Endothelial cell (in vitro differentiated cells): ENCODE measurements around the gene LYST. TPM values are rescaled to one million over a fixed set of nuclear protein-coding genes. Genes with fewer than 3 reads are reported as not detected.
A peak's percentile ranks its signal among the peaks of the same experiment; 100 is the strongest.
"Not testable (repeated sequence)": the region's sequence is repeated elsewhere in the genome, so short reads cannot be mapped to it uniquely, and the experiment has no call there.

Source experiments
- DNase-seq: peaks from one replicate; pipeline ENCODE4 v3.0.0; 2021; ENCODE audit warnings: low spot score
- H3K27ac Mint-ChIP-seq: one replicate; pipeline ENCODE4 v1.8.0; 2021; ENCODE audit warnings: mixed read lengths, inconsistent platforms; ENCODE audit not compliant: unreplicated experiment
- H3K27me3 Mint-ChIP-seq: one replicate; pipeline ENCODE4 v1.8.0; 2021; ENCODE audit warnings: mild to moderate bottlenecking, moderate library complexity, mixed read lengths, inconsistent platforms; ENCODE audit not compliant: unreplicated experiment
- H3K36me3 Mint-ChIP-seq: one replicate; pipeline ENCODE4 v1.8.0; 2021; ENCODE audit warnings: mild to moderate bottlenecking, low read depth, mixed read lengths, inconsistent platforms; ENCODE audit not compliant: unreplicated experiment
- H3K4me1 Mint-ChIP-seq: one replicate; pipeline ENCODE4 v1.8.0; 2021; ENCODE audit warnings: mild to moderate bottlenecking, mixed read lengths, inconsistent platforms; ENCODE audit not compliant: unreplicated experiment
- H3K4me3 Mint-ChIP-seq: one replicate; pipeline ENCODE4 v1.8.0; 2021; ENCODE audit warnings: mild to moderate bottlenecking, mixed read lengths, inconsistent platforms; ENCODE audit not compliant: unreplicated experiment
- H3K9me3 Mint-ChIP-seq: one replicate; pipeline ENCODE4 v1.8.0; 2021; ENCODE audit warnings: mixed read lengths, inconsistent platforms; ENCODE audit not compliant: unreplicated experiment
- CTCF ChIP-seq: fragments of 200-600 bp; sonication (generic); IDR thresholded peaks from one replicate; pipeline ENCODE4 v1.5.0; 2021; ENCODE audit warnings: antibody characterized with exemption; ENCODE audit not compliant: unreplicated experiment
- long read RNA-seq: library from polyadenylated mRNA; unstranded; transcript quantifications from one replicate; pipeline ENCODE4 v2.0.0, GENCODE V29; 2020; ENCODE audit not compliant: unreplicated experiment
- total RNA-seq: library from RNA; stranded (reverse); fragmentation: NEBNext Ultra II Directional; extraction: Animal tissue kit (Norgen Biotek cat#: 25700); gene quantifications from one replicate; pipeline ENCODE4 v1.2.1, GENCODE V29; 2021; ENCODE audit not compliant: unreplicated experiment

LYST gene
- 7.4 TPM for total RNA-seq
- long read RNA-seq: 0 reads

- Mint-ChIP-seq H3K36me3 (no peaks in the 10 kb centered on the region), H3K4me1 (peaks cover 7% of the 10 kb centered on the region), H3K4me3 (peak within 1 kb of the TSS; percentile 96), H3K27ac (peak within 1 kb of the TSS; percentile 74), H3K27me3 (peaks cover 6% of the 10 kb centered on the region), H3K9me3 (no peaks in the 10 kb centered on the region)
- no peak for TF ChIP-seq CTCF
- peak; percentile 43 for DNase-seq
Measured at GRCh38 chr1:235866205-235866912, at the start of gene LYST. TSS of gene LYST (minus strand) at chr1:235866906. CDS start at chr1:235830417, 36,489 bp downstream.

DNA sequence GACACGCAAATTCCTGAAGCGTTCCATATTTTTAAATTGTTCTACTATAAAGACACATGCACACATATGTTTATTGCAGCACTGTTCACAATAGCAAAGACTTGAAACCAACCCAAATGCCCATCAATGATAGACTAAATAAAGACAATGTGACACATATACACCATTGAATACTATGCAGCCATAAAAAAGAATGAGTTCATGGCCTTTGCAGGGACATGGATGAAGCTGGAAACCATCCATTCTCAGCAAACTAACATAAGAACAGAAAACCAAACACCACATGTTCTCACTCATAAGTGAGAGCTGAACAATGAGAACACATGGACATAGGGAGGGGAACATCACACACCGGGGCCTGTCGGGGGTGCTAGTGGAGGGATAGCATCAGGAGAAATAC lies 48.8 kb upstream of the LYST start:
- not testable (repeated sequence) for H3K27ac Mint-ChIP-seq, H3K27me3 Mint-ChIP-seq, DNase-seq, H3K4me1 Mint-ChIP-seq, H3K4me3 Mint-ChIP-seq, H3K9me3 Mint-ChIP-seq, H3K36me3 Mint-ChIP-seq

- no peaks in the 10 kb centered on the region for H3K9me3 Mint-ChIP-seq
- DNase-seq: no peak
- no peak for TF ChIP-seq CTCF
- H3K36me3 Mint-ChIP-seq: no peaks in the 10 kb centered on the region
- no peaks in the 10 kb centered on the region for H3K4me1 Mint-ChIP-seq
- H3K27ac Mint-ChIP-seq: no peak overlapping the region
- H3K4me3 Mint-ChIP-seq: no peak overlapping the region
- no peaks in the 10 kb centered on the region for H3K27me3 Mint-ChIP-seq
Measured at GRCh38 chr1:235913311-235913710, 46.6 kb upstream of the LYST start.

DNA sequence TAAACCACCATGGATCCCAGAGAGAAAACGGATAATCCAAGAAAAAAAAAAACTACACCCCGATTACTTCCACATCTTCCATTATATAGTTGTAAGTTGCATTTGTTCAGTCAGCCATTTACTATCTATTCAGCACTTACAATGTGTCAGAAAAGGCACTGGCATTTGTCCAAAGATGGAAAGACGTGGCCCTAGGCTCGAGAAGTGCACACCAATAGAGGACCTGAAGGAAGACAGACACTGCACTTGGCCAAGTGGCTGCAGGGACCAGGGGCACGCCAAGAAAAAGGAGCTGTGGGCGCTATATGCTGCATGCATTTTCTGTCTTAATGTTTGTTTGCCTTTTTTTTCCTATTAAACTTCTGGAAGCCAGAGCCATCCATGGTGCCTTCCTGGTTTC lies 45.2 kb upstream of the LYST start:
- Mint-ChIP-seq H3K4me1 (no peaks in the 10 kb centered on the region), H3K36me3 (no peaks in the 10 kb centered on the region)

GRCh38 chr1:235911300-235911662 lies 44.6 kb upstream of the LYST start:
- no peaks in the 10 kb centered on the region for H3K4me1 Mint-ChIP-seq
- no peak overlapping the region for H3K4me3 Mint-ChIP-seq
- DNase-seq: no peak
- H3K36me3 Mint-ChIP-seq: no peaks in the 10 kb centered on the region
- no peaks in the 10 kb centered on the region for H3K27me3 Mint-ChIP-seq
- TF ChIP-seq CTCF: no peak
- H3K27ac Mint-ChIP-seq: no peak overlapping the region
- H3K9me3 Mint-ChIP-seq: no peaks in the 10 kb centered on the region

More for the DNA sequence above, 45.2 kb upstream of the LYST start:
- Mint-ChIP-seq H3K27ac (no peak overlapping the region), H3K27me3 (no peaks in the 10 kb centered on the region), H3K9me3 (no peaks in the 10 kb centered on the region), H3K4me3 (no peak overlapping the region)
- DNase-seq: no peak
- TF ChIP-seq CTCF: no peak
